NCI-H526 treated with DMSO at 0.1 percent for 48 hours (cell line): ENCODE measurements around the gene EIF6.
"Not testable (repeated sequence)": the region's sequence is repeated elsewhere in the genome, so short reads cannot be mapped to it uniquely, and the experiment has no call there.

ENCODE experiments used
- DNase-seq: peaks from one replicate; lab custom pipeline; 2025; lab: John Stamatoyannopoulos, UW

Gene EIF6

GRCh38 chr20:35254448-35254999, 30.0 kb downstream of the EIF6 start:
- no peak for DNase-seq

GRCh38 chr20:35253010-35253409, 31.6 kb downstream of the EIF6 start:
- no peak for DNase-seq

GRCh38 chr20:35252598-35252997, 32.0 kb downstream of the EIF6 start:
- DNase-seq: not testable (repeated sequence)

- DNase-seq: no peak
These were observed 32.5 kb downstream of the EIF6 start for GRCh38 chr20:35252037-35252461.

DNA sequence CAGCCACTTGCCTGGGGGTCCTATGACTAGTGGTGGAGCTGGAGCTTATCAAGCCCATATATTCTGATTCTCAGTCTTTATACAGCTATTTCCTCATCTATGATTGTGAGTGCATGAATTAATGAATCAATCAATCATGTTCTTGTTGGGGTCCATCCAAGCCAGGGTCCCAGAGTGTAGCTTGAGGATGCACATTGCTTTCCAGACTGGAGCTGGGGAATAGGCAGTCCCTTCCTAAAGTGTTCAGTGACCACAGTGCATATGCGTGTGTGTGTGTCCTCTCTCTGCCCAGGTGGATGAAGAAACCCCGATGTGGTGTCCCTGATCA, 33.0 kb downstream of the EIF6 start:
- no peak for DNase-seq

- no peak for DNase-seq
These were observed 35.7 kb downstream of the EIF6 start for GRCh38 chr20:35248641-35249475.

DNA sequence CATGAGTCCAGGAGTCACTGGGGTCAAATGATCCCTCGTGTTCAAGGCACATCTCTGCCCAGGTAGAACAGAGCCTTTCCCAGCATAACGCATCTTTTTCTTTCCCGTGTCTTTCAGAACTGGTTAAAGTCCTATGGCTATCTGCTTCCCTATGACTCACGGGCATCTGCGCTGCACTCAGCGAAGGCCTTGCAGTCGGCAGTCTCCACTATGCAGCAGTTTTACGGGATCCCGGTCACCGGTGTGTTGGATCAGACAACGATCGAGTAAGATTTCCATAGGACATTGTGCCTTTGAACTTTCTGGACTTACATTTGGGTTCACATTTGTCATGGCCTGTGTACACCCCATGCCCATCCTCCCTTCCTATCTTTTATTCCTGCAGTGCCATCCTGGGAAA, 37.8 kb downstream of the EIF6 start:
- DNase-seq: no peak

- no peak for DNase-seq
These were observed 40.6 kb downstream of the EIF6 start for GRCh38 chr20:35243986-35244385.

GRCh38 chr20:35243317-35243716, 41.3 kb downstream of the EIF6 start:
- no peak for DNase-seq

DNA sequence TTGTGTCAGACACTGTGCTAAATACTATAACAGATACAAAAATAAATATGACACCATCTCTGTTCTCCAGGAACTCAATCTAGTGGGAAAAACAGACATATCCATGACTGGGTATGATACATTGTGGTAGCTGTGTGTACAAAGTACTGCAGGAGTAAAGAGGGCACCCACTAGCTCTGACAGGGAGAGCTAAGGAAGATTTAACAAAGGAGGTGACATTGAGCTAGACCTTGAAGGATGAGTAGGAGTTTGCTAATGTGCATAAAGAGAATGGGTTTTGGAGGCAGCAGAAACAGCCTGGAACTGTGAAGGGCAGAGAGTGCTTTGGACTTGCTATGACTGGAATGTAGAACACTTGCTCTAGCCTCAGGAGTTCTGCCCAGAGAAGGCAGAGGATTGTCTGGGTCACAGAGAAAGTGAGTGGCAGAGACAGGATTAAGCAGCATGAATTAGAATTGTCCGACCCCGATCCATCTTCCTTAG, 43.7 kb downstream of the EIF6 start:
- DNase-seq: no peak

- no peak for DNase-seq
These were observed 44.3 kb downstream of the EIF6 start for GRCh38 chr20:35240083-35240810.

- DNase-seq: no peak
These were observed 45.8 kb downstream of the EIF6 start for GRCh38 chr20:35238735-35239134.

- DNase-seq: no peak
These were observed 46.4 kb downstream of the EIF6 start for GRCh38 chr20:35238170-35238569.

DNA sequence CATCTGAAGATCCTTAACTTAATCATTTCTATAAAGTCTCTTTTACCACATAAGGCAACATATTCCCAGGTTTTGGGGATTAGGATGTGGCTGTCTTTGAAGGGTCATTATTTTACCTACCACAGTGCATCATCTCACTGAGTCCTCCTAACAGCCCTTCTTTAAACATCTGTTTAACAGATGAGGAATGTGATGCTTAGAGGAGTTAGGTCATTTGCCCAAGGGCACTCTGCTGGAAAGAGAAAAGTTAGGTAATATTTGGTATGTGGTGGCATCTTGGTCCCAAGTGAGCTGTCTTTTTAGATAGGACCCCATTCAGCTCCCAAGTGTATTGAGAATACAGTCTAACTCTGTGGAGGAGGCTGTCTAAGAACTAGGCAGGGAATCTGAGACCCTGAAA, 47.1 kb downstream of the EIF6 start:
- DNase-seq: no peak

GRCh38 chr20:35235881-35236280, 48.7 kb downstream of the EIF6 start:
- no peak for DNase-seq

DNA sequence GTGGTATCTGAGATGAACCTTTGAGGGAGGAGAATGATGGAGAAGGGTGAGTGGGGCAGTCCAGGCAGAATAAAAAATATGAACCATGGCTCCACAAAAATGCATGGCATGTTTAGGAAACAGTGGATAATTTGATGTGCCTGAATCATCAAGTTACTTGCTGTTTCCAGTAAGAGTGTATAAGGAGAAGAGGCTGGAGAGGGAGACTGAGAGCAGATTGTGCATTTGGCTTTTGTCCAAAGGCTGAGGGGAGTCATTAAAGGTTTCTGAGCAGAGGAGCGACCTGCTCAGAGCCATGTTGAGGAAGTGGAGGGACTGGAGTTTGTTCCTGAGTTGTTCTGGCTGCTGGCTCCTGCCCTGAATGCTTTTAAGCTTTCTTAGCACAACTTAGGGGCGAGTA, 52.0 kb downstream of the EIF6 start:
- DNase-seq: no peak
